ENCODE data around the gene SLC35B1.

DNA sequence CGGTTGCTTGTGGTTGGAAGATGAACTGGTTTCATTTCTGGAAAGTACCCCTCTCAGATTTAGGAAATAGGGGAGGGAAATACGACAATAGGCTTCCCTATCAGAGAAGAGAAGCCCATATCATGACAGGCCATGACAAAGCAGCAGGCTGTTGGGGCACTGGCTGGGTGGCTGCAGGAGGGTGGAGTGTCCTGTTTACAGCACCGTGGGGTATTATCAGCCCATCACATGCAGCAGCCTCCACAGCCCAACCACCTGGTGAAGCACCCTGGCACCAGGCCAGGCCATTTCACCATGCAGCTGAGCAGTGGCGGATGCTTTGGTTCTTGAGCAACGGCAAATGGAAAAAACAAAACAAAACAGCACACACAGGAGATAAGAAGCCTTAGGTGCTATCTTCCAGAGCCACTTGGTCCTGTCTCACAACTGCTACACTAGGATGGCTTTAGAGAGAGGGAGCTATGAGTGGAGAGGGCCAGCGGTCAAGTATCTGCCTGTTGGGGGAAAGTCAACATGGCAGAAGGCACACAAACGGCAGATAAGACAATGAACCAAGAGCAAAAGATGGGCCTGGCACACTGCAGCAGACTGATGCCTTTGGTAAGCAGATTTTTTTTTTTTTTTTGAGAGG, 32.0 kb upstream of the SLC35B1 start:
- TF ChIP-seq POLR2A (IDR thresholded peaks at IDR 0.05) = no peak
- no peak for TF ChIP-seq CTCF (IDR thresholded peaks at IDR 0.05)
- TF ChIP-seq POLR2AphosphoS5 (IDR thresholded peaks at IDR 0.05) = peak; percentile 48 to 65 (median 56)

Data from stomach (tissue), 4 donors.